NCI-H2029 treated with DMSO at 0.1 percent for 48 hours (cell line): ENCODE measurements around the gene CCDC74A.
"Not testable (repeated sequence)": the region's sequence is repeated elsewhere in the genome, so short reads cannot be mapped to it uniquely, and the experiment has no call there.

Source experiments
- DNase-seq: peaks from one replicate; lab custom pipeline; 2025; lab: John Stamatoyannopoulos, UW

Gene CCDC74A

GRCh38 chr2:131529864-131530445 is 2.3 kb downstream of the CCDC74A start:
- DNase-seq: not testable (repeated sequence)

GRCh38 chr2:131530626-131531344 is 3.1 kb downstream of the CCDC74A start:
- not testable (repeated sequence) for DNase-seq

- DNase-seq: not testable (repeated sequence)
Observed at GRCh38 chr2:131531547-131532185, 4.0 kb downstream of the CCDC74A start.

- DNase-seq: peak; percentile 75
Observed at GRCh38 chr2:131532723-131533608, 5.3 kb downstream of the CCDC74A start.

GRCh38 chr2:131533609-131534316 is 6.1 kb downstream of the CCDC74A start:
- DNase-seq: peak; percentile 31

- not testable (repeated sequence) for DNase-seq
Observed at GRCh38 chr2:131534317-131534672, 6.6 kb downstream of the CCDC74A start.

GRCh38 chr2:131534965-131535364 is 7.3 kb downstream of the CCDC74A start:
- not testable (repeated sequence) for DNase-seq

- no peak for DNase-seq
Observed at GRCh38 chr2:131535526-131535925, 7.8 kb downstream of the CCDC74A start.

GRCh38 chr2:131535951-131536826 is 8.5 kb downstream of the CCDC74A start:
- not testable (repeated sequence) for DNase-seq

GRCh38 chr2:131536841-131537240 is 9.2 kb downstream of the CCDC74A start:
- not testable (repeated sequence) for DNase-seq

- DNase-seq: not testable (repeated sequence)
Observed at GRCh38 chr2:131538856-131539255, 11.2 kb downstream of the CCDC74A start.

GRCh38 chr2:131542438-131543384 is 15.0 kb downstream of the CCDC74A start:
- DNase-seq: no peak

GRCh38 chr2:131543385-131543891 is 15.8 kb downstream of the CCDC74A start:
- no peak for DNase-seq

GRCh38 chr2:131544006-131544812 is 16.5 kb downstream of the CCDC74A start:
- not testable (repeated sequence) for DNase-seq

- not testable (repeated sequence) for DNase-seq
Observed at GRCh38 chr2:131544813-131545165, 17.1 kb downstream of the CCDC74A start.

- no peak for DNase-seq
Observed at GRCh38 chr2:131552871-131553270, 25.2 kb downstream of the CCDC74A start.

GRCh38 chr2:131556998-131557397 is 29.3 kb downstream of the CCDC74A start:
- no peak for DNase-seq

- no peak for DNase-seq
Observed at GRCh38 chr2:131557558-131558321, 30.1 kb downstream of the CCDC74A start.
